Ovary (tissue), 9 donors: Measurements from ENCODE around the gene PLB1. TPM values are rescaled to one million over a fixed set of nuclear protein-coding genes. Genes with fewer than 3 reads are reported as not detected.
"Not testable (repeated sequence)": the region's sequence is repeated elsewhere in the genome, so short reads cannot be mapped to it uniquely, and the experiment has no call there.

ENCODE experiments used
- DNase-seq, 5 donors: peaks; one replicate each; pipeline ENCODE4 v3.0.0-alpha.2; 2019 to 2020
- H3K27ac ChIP-seq, 2 donors: fragments of 200-600 bp; one replicate each; pipeline versions ENCODE4 v1.5.1 to v1.8.0; 2019 to 2022
- H3K27me3 ChIP-seq: fragments of 200-600 bp; one replicate; pipeline ENCODE4 v1.8.0; 2022
- H3K36me3 ChIP-seq: fragments of 200-600 bp; sonication (generic); one replicate; pipeline ENCODE4 v1.5.1; 2019
- H3K4me1 ChIP-seq: one replicate; pipeline ENCODE4 v1.8.1; 2013; ENCODE audit warnings: mild to moderate bottlenecking, moderate library complexity; ENCODE audit not compliant: insufficient read depth
- H3K4me3 ChIP-seq: fragments of 200-600 bp; sonication (generic); one replicate; pipeline ENCODE4 v1.5.1; 2017
- H3K9me3 ChIP-seq, 2 donors: fragments of 200-600 bp in 1 of 2; sonication (generic) in 1 of 2; one replicate each; pipeline versions ENCODE4 v1.5.1 to v1.8.1; 2013 to 2019; ENCODE audit warnings: mild to moderate bottlenecking in 1 of 2, moderate library complexity in 1 of 2
- EP300 ChIP-seq: sonication (generic); formaldehyde crosslinking; IDR thresholded peaks from one replicate; pipeline ENCODE4 v1.6.1; 2017; ENCODE audit warnings: antibody characterized with exemption
- POLR2A ChIP-seq: fragments of 450-650 bp; IDR thresholded peaks from one replicate; pipeline ENCODE4 v1.6.1; 2017; ENCODE audit warnings: antibody characterized with exemption, mild to moderate bottlenecking, moderate library complexity
- WGBS, 3 donors: extraction: QIAGEN DNeasy Blood & Tissue Kit in 1 of 3; methylation state at CpG; one replicate each; pipeline versions ENCODE4 v1.1.5 to v1.1.7; 2013 to 2017; 5-methylcytosine and 5-hydroxymethylcytosine counted together
- intact Hi-C, 4 donors: fragments of 100-400 bp; cut with DNase I; formaldehyde crosslinking; loops; one replicate each; pipeline versions ENCODE4 v1.11.0 to v1.15.1; 2022 to 2023
- polyA plus RNA-seq, 2 donors: library from polyadenylated mRNA; stranded (reverse); fragments of 200-250 nt in 1 of 2; fragments of 350-450 nt in 1 of 2; fragmentation: Illumina TruSeq in 1 of 2; extraction: RNeasy Lipid Tissue Mini Kit (QIAGEN cat#74804) in 1 of 2; gene quantifications; one replicate each; pipeline ENCODE4 v1.2.3, GENCODE V29; 2013 to 2014
- total RNA-seq, 7 donors: library from RNA; depleted of rRNA in 2 of 7; stranded (reverse); fragments of >200 nt in 2 of 7; fragmentation: NEBNext Ultra II Directional in 3 of 7; extraction: Animal tissue kit (Norgen Biotek cat#: 25700) in 3 of 7; gene quantifications; one replicate each; pipeline versions ENCODE4 v1.1.0 to v1.2.4, GENCODE V29; 2016 to 2023
- TF ChIP-seq, protein P1 (sequence below), 3 donors: fragments of 450-650 bp in 2 of 3; fragments of 200-600 bp in 1 of 3; IDR thresholded peaks; one replicate each; pipeline versions ENCODE4 v1.5.1 to v1.8.0; 2016 to 2022; ENCODE audit warnings: antibody characterized with exemption in 3 of 3, mild to moderate bottlenecking in 1 of 3
- donor health status: DM: no; HTN: no; CAD: no; lungs with moderate emphysema.
- donor health status: DM: no; HTN: no; CAD: no.
- donor health status: Bipolar disorder and iron deficiency.
- donor health status: DM: yes; HTN: yes; CAD: no.
- donor health status: DM: no; HTN: no; CAD: no.
- donor health status: DM: yes; HTN: yes; CAD: no.

The PLB1 gene
- total and polyA plus RNA-seq, 9 donors: 0.99 to 9.3 (median 2.7) TPM

DNA sequence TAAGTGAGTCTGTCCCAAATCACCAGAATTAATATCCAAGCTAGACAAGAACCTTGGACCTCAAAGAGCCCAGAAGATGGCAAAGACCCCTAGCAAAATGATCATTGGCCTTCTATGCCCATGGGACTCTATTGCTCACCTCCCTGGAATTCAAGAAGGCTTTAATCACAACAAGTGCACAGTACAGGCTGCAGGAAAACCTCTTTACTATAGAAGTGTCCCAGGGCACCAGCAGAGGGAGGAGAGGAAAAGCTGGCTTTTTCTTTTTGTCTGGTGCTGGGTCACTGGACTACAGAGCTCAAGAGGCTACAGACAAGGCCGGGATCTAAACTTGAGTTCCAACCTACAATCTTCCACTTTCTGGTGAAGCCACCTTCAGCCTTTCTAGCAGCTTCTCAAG, 167.5 kb downstream of the PLB1 start:
- 76% methylated on average over 1 of the region's 1 CpG for WGBS, 3 donors
- no peak for TF ChIP-seq EP300
- TF ChIP-seq, protein P1, sequence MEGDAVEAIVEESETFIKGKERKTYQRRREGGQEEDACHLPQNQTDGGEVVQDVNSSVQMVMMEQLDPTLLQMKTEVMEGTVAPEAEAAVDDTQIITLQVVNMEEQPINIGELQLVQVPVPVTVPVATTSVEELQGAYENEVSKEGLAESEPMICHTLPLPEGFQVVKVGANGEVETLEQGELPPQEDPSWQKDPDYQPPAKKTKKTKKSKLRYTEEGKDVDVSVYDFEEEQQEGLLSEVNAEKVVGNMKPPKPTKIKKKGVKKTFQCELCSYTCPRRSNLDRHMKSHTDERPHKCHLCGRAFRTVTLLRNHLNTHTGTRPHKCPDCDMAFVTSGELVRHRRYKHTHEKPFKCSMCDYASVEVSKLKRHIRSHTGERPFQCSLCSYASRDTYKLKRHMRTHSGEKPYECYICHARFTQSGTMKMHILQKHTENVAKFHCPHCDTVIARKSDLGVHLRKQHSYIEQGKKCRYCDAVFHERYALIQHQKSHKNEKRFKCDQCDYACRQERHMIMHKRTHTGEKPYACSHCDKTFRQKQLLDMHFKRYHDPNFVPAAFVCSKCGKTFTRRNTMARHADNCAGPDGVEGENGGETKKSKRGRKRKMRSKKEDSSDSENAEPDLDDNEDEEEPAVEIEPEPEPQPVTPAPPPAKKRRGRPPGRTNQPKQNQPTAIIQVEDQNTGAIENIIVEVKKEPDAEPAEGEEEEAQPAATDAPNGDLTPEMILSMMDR (IDR thresholded peaks at IDR 0.05): peak in 1 of 3 donors; percentile 7
- intact Hi-C loops: loop anchor here in 2 of 4 donors (5.0 to 10.0 kb wide), 3 partner anchors 36 to 134 kb away; partner anchors contain the start of gene PPP1CB (in 2 of the 2)
- Histone ChIP-seq H3K4me3 (no peak overlapping the region), H3K36me3 (no peaks in the 10 kb centered on the region), H3K27me3 (no peaks in the 10 kb centered on the region), H3K9me3 (no peaks in the 10 kb centered on the region), H3K27ac (peak overlapping the region in 1 of 2 donors; percentile 63), H3K4me1 (peaks cover 31% of the 10 kb centered on the region)
- DNase-seq: no peak

DNA sequence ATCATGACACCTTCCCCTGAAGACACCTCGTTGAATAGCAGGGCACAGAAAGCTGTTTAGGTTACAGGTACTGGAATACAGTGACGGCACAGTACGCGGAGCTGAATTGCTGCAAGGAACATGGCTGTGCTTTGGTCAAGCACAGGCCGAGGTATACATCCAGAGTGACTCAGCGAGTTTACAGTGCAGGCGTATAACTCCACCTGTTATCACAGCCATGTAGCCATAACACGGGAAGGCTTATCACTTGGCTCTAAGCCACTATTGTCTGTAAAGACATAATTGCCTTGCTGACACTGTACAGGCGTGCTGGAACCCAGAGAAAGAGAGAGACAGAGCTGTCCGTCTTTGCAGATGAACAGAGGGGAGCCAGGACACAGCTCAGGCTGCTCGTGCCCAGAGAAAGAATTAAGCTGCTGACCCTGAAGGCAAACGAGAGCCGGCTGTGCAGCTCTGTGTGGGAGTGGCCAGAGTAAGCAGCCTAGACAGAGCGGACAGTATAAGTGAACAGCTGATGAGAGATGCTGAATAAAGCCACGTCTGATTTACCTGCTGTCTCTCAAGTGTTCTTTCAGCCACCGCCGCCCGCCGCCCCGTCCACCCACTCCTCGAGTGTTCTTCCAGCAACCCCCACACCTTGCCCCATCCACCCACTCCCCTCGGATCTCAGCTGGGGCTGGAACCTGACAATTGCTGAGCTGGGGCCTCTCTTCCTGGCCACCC, 168.4 kb downstream of the PLB1 start:
- Histone ChIP-seq H3K27me3 (no peaks in the 10 kb centered on the region), H3K4me1 (peaks cover 31% of the 10 kb centered on the region), H3K4me3 (no peak overlapping the region), H3K9me3 (no peaks in the 10 kb centered on the region), H3K36me3 (no peaks in the 10 kb centered on the region), H3K27ac (peak overlapping the region; percentile 38 to 63)
- DNase-seq: peak; percentile 59 to 76 (median 70)
- WGBS, 3 donors: 20 to 29% (median 24%) methylated on average over 22 of the region's 22 CpGs
- intact Hi-C loops: loop anchor here in 2 of 4 donors (5.0 to 10.0 kb wide), 3 partner anchors 37 to 133 kb away; partner anchors contain the start of gene PPP1CB (in 2 of the 2)
- TF ChIP-seq POLR2A (no peak), EP300 (no peak)
- TF ChIP-seq, protein P1 (IDR thresholded peaks at IDR 0.05): no peak

DNA sequence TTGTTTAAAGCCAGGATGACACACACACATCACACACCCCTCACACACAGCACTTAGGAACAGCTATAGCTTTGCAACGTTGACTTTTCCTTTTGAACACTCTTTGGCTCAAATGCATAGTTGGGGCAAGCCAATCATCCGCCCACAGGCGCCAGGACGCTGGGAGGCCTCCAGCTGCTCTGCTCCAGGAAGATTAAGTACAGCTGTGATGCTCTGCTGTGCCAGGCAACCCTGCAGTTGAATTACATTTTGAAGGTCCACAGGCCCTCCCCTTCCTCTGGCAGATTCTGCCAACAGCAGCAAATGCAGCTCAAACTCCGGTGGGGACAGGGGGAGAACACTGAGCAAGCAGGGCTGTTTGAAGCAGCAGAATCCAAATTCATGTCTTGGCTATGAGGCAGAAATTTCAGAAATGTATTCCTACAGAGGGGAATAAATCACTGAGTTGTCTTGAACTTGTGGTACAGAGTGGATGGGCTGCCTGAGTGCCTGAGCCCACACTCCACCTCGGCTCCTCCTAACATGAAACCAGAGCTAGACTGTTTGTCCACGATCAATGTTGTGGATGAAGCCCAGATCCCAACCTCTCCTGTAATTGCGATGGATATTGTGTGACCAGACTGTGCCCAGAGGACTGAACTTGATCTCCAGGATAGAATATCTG, 169.3 kb downstream of the PLB1 start:
- 7 to 12% (median 9%) methylated on average over 8 of the region's 8 CpGs for WGBS, 3 donors
- Histone ChIP-seq H3K9me3 (no peaks in the 10 kb centered on the region), H3K36me3 (no peaks in the 10 kb centered on the region), H3K27ac (peak overlapping the region in 1 of 2 donors; percentile 63), H3K27me3 (no peaks in the 10 kb centered on the region), H3K4me1 (peaks cover 31% of the 10 kb centered on the region), H3K4me3 (no peak overlapping the region)
- peak; percentile 61 to 77 (median 69) for DNase-seq
- intact Hi-C loops: loop anchor here in 2 of 4 donors (10.0 kb wide), 1 partner anchor 90 kb away; the partner anchor contains the start of gene PPP1CB (in 2 of the 2)
- TF ChIP-seq, protein P1 (IDR thresholded peaks at IDR 0.05): no peak
- TF ChIP-seq POLR2A (no peak), EP300 (no peak)

DNA sequence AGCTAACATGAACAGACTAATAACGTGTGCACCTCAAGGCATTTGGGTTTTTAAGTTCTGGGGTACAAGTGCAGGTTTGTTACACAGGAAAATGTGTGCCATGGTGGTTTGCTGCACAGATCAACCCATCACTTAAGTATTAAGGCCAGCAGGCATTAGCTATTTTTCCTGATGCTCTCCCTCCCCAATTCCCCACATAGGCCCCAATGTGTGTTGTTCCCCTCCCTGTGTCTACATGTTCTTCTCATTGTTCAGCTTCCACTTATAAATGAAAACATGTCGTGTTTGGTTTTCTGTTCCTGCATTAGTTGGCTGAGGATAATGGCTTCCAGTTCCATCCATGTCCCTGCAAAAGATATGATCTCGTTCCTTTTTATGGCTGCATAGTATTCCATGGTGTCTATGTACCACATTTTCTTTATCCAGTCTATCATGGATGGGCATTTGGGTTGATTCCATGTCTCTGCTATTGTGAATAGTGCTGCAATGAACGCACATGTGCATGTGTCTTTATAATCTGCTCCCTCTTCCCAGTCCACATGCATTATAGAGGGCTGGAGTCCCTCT, 170.0 kb downstream of the PLB1 start:
- peaks cover 28% of the 10 kb centered on the region for H3K4me1 ChIP-seq
- DNase-seq, H3K27me3 ChIP-seq, H3K36me3 ChIP-seq, H3K4me3 ChIP-seq, H3K9me3 ChIP-seq: not testable (repeated sequence)
- H3K27ac ChIP-seq: peak overlapping the region in 1 of 2 donors; percentile 63
- WGBS, 3 donors: 65 to 74% (median 66%) methylated on average over 4 of the region's 4 CpGs
- intact Hi-C loops: loop anchor here in 2 of 4 donors (10.0 kb wide), 1 partner anchor 89 kb away; the partner anchor contains the start of gene PPP1CB (in 2 of the 2)
